B cell (primary cell): Measurements from ENCODE around the gene SIPA1L3.

Experiments
- CTCF ChIP-seq: fragments of 200-600 bp; IDR thresholded peaks from one replicate; pipeline ENCODE4 v1.8.0; 2022; ENCODE audit warnings: antibody characterized with exemption, mild to moderate bottlenecking
- EZH2 ChIP-seq: IDR thresholded peaks from 2 replicates; pipeline ENCODE4 v1.6.1; 2012; ENCODE audit warnings: borderline replicate concordance, low read depth, mild to moderate bottlenecking, moderate library complexity, low read length; ENCODE audit not compliant: insufficient read depth, poor library complexity, severe bottlenecking

GRCh38 chr19:38142176-38143035, 235.4 kb downstream of the SIPA1L3 start:
- TF ChIP-seq CTCF (peak; percentile 51), EZH2 (no peak)
